ENCODE results near the gene IL19.
"Not testable (repeated sequence)": the region's sequence is repeated elsewhere in the genome, so short reads cannot be mapped to it uniquely, and the experiment has no call there.

The IL19 gene

DNA sequence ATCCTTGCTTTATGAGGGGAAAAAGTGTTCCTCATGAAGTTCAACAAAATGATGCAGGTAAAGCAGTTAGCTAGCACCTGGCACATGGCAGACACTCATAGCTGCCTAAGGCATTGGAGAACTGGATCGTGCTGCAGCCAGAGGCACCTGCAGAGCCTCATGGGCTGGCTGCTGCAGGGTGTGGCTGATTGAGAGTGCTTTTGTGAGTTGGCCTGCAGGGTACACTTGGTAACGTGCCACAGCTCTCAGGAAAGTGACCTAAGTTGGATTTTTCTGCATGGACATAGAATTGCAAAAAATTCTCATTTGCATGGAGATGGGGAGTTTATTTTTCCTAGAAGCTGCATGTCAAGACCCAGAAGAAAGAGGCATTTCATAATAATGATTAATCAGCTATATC lies 63.2 kb downstream of the IL19 start:
- DNase-seq (ENCODE audit: low spot score): no peak

DNA sequence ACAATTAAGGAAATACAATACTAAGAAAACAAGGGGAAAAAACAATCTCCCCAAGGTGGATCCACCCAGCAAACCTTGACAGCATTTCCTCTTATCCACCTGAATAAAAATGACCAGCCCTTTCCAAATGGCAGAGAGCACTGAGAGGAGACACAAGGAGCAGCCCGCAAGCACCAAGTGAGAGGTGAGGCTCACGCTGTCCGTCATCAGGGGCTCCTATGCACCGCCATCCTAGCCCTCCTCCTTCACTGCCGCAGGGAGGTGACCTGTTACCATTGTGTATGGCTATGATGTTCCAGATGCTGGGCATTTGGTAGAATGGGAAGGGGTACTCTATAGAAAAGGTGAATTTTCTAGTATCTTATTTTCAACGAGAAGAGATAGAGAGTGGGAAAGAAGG lies 63.6 kb downstream of the IL19 start:
- DNase-seq (ENCODE audit: low spot score): no peak

DNA sequence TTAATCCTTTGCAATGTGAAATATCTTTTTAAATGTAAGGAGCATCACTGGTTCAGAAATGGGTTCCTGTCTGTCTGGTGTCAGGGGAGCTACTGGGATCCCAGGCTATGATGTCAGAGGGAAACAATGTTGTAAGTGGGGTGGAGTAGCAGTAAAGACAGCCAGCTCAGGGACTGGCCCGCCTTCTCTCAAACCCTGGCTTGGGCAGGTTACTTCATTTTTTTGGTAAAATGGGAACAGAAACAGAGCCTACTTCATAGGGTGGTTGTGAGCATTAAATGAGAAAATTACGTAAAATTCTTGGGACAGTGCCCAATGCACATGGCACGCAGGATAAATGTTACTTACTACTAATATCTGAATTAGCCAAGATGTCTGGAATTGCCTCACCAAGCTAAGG lies 64.1 kb downstream of the IL19 start:
- no peak for DNase-seq (ENCODE audit: low spot score)

DNA sequence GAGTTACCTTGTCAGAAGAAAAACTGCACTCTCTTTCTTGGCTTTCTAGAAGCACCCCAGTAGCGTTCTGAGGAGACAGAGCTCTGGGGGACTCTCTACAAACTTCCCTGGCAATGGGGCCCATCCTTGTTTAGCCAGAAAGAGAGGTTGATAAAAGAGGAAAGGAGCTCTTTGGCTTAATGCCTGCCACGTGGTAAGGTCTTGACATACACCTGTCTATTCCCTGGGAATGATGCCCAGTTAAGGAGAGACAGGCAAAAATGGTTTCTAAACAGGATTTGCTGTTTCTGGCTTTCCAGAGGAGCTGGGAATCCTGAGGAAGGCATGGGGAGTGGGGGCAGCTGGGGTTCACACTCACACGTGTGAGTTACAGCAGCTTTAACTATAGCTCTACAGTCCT lies 64.6 kb downstream of the IL19 start:
- no peak for DNase-seq (ENCODE audit: low spot score)

DNA sequence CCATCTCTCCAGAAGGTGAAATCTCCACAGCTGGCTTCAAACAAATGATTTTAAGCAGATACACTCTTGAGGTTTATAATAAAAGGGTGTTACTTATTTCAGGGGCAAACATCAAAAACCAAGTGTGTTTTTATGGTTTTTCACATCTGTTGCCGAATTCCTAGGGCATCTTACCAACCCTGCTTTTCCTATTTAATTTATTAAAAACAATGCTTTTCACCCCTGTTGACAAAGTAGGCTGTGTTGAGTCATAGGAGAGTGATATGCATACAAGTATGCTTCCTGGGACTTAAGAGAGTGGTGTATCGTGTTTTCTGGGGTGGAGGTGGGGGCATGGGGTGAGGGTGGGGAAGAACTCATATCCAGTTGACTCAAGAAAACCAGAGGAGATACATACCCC lies 65.5 kb downstream of the IL19 start:
- no peak for DNase-seq (ENCODE audit: low spot score)

DNA sequence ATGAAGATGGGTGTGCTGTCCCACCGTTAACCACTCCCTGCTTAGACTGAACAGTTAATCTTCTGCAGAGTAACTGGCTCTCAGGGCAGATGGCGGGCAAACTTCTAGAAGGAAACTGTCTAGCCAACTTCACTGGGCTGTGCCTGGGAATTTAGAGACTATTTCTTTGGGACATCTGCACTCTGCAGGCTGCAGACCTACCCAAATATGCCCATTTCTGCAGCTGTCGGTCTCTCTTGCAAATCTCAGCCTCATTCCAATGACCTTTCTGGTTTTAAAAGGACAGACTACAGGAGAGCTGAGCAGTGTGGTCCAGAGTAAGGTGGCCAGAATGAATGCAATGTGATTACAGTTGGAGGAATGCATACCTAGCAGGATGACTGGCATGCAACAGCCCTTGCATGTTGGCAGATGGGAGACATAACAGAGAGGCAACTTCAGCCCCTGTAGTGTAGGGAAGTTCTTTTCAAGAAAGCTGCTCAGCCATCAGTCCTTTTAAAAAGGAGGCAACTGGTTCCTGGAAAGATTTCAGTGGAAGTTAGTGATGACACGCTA lies 68.5 kb downstream of the IL19 start:
- DNase-seq (ENCODE audit: low spot score): no peak

DNA sequence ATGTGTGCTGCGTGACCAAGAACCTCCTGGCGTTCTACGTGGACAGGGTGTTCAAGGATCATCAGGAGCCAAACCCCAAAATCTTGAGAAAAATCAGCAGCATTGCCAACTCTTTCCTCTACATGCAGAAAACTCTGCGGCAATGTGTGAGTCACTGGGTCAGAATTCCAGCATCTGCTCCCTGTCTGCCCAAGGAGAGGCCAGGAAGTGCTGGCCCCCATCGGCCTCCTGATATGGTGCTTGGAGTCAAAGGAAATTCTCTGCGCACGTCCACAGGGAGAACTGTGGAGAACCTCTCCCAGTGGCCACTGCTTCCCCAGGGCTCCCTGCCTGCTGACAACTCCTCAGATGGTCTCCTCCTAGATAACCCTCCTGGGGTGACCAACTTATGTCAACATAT lies 69.3 kb downstream of the IL19 start:
- DNase-seq (ENCODE audit: low spot score): no peak

DNA sequence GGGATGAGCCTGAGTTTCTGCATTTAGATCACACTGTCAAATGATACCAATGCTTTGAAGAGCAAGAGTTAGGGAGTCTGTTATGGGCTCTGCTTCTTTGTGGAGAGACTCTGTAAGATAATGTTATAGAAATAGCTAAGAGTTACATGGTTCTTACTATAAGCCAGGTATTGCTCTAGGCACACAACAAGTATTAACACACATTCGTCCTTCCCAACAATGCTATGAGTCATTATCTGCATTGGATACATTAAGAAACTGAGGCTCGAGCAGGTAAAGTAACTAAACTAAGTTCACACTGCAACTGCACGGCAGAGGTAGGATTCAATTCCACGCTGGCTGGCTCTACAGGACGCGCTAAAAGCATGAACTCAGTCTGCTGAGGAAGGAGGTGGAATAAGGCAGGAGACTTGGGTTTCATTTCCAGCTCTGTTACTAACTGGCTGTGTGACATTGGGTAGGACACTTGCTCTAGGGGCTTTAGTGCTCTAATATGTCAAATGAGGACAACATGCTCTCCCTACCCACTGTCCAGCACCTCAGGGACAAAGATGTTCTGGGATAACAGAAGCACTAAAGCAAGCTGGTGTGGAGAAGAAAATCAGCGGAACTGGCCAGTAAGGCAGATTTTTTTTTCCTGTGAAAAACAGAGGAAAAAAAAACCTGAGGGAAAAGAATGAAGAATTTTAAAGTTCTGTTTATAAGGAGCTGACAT lies 71.2 kb downstream of the IL19 start:
- no peak for DNase-seq (ENCODE audit: low spot score)

DNA sequence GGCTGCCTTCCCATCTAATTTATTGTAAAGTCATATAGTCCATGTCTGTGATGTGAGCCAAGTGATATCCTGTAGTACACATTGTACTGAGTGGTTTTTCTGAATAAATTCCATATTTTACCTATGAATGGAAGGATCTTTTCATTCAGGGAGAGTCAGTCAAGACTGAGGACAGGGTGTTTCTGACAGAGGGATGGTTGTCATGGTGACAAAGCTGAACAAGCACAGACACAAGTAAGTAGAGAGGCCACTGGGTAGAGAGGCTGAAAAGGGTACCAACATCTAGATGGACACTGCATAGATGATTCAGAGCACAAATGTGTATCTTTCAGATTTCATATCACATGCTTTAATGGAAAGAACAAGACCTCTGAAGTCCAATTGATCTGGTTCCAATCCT lies 72.3 kb downstream of the IL19 start:
- no peak for DNase-seq (ENCODE audit: low spot score)

DNA sequence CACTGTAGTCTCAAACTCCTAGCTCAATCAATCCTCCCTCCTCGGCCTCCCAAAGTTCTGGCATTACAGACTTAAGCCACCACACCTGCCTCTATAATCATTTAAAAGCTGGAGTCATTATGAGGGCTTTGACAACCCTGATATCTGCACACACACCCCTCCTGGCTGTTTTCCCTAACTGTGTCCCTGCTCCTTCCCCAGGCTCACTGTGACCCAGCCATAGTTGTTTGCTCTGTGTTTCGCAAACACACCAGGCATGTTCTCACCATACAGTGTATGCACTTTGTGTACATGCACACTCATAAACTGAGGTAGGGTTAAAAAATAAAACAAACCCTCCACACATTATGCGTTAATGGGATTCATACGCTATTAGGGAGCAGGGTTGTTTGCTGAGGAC lies 73.1 kb downstream of the IL19 start:
- DNase-seq (ENCODE audit: low spot score): no peak

DNA sequence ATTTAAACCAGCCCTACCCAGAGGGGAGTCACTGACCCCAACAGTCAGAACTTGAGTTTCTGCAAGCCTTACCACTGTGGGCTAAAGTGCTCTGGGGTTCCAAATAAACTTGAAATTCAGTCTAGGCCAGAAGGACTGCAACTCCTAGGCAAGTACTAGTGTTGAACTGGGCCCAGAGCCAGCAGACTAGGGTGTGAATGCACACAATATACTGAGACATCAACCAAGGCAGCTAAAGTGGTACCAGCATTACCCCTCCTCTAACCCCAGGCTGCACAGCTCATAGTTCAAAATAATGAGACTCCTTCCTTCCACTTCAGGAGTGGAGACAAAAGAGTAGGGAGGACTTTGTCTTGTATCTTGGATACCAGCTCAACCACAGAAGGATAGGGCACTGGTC lies 75.9 kb downstream of the IL19 start:
- no peak for DNase-seq (ENCODE audit: low spot score)

DNA sequence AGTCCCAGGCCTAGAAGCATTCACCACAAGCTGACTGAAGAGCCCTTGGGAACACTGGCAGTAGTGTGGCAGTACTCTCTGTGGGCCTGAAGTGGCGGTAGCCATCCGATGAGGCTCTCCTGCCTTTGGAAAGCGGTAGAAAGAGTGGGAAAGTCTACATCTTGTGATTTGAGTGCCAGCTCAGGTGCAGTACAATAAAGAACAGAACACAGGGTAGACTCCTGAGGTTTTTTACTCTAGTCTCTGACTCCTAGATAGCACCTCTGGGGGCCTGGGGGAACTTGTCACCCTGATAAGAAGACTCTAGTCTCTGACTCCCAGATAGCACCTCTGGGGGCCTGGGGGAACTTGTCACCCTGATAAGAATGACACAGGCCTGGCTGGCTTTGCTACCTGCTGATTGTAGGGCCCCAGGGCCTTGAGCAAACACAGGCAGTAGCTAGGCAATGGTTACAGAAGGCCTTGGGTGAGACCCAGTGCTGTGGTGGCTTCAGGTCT lies 76.8 kb downstream of the IL19 start:
- no peak for DNase-seq (ENCODE audit: low spot score)

DNA sequence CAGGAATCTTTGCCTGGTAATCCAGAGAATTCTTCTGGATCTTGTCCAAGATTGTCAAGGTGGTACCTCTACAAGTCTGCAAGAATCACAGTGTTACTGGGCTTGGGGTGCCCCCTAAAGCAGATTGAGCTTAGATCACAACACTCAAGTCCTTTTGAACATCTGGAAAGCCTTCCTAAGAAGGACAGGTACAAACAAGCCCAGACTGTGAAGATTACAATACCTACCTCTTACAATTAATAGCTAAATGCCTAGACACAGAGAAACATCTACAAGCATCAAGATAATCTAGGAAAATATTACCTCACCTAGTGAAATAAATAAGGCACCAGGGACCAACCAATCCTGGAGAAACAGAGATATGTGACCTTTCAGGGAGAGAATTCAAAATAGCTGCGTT lies 77.4 kb downstream of the IL19 start:
- no peak for DNase-seq (ENCODE audit: low spot score)

DNA sequence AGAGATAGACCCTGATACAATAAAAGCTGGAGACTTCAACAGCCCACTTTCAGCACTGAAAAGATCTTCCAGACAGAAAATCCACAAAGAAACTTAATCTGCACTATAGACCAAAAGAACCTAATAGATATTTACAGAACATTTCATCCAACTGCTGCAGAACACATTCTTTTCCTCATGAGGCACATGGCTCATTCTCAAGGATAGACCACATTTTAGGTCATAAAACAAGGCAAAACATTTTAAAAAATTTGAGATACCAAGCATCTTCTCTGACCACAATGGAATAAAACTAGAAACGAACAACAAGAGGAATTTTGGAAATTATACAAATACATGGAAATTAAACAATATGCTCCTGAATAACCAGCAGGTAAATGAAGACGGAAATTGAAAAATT lies 79.8 kb downstream of the IL19 start:
- no peak for DNase-seq (ENCODE audit: low spot score)

DNA sequence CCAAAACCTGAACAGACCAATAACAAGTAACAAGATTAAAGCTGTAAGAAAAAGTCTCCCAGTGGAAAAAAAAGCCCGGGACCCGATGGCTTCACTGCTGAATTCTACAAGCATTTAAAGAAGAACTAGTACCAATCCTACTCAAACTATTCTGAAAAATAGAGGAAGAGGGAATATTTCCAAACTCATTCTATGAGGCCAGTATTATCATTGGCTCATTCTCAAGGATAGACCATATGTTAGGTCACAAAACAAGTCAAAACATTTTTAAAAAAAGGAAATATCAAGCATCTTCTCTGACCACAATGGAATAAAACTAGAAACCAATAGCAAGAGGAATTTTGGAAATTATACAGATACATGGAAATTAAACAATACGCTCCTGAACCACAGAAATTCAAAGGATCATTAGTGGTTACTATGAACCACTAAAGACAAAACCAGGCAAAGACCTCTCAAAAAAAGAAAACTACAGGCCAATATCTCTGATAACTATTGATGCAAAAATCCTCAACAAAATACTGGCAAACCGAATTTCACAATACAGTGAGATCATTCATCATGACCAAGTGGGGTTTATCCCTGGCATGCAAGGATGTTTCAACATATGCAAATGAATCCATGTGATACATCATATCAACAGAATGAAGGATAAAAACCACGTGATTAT lies 80.9 kb downstream of the IL19 start:
- no peak for DNase-seq (ENCODE audit: low spot score)

DNA sequence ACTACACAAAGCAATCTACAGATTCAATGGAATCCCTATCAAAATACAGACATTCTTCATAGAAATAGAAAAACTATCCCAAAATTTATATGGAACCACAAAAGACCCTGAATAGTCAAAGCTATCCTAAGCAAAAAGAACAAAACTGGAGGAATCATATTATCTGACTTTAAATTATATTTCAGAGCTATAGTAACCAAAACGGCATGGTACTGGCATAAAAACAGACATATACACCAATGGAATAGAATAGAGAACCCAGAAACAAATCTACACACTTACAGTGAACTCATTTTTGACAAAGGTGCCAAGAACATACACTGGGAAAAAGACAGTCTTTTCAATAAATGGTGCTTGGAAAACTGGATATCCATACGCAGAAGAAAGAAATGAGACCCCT lies 82.1 kb downstream of the IL19 start:
- DNase-seq (ENCODE audit: low spot score): not testable (repeated sequence)

DNA sequence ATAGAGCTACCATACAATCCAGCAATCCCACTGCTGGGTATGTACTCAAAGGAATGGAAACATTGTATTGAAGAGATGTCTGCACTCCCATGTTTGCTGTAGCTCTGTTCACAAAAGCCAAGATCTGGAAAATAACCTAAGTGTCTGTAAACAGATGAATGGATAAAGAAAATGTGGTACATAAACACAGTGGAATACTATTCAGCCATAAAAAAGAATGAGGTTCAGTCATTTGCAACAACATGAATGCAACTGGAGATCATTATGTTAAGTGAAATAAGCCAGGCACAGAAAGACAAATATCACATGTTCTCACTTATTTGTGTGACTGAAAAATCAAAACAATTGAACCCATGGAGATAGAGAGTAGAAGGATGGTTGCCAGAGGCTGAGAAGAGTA lies 83.1 kb downstream of the IL19 start:
- not testable (repeated sequence) for DNase-seq (ENCODE audit: low spot score)

DNA sequence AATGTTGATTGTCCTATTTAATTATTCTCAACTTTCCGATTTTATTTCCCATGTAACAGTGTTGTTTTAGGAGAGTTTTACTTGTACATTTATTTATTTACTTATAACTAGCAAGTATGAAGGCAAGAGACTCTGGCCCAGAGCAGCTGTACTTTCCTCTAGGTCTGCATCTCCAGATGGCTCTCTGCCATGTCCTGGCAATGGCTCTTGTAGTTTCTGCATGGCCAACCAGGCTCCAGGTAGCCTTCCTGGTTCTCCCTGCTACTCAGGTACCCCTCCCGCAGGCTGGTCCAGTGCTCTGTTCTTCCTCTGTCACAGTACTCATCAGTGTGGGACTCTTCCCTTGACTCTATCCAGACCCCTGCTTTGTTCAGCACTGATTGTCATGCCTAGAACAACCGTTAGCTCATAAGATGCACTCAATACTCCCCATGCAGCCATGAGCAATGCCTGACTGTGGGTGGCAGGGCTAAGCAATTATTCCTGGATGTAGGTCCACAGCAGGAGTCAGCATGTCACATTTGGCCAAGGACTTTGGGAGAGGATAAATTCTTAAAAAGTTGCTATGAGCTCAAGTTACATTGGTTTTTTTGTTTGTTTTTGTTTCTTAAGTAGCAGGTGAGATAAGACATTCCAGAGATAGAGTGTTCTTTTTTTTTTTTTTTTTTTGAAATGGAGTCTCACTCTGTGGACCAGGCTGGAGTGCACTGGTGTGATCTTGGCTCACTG lies 84.0 kb downstream of the IL19 start:
- DNase-seq (ENCODE audit: low spot score): no peak

DNA sequence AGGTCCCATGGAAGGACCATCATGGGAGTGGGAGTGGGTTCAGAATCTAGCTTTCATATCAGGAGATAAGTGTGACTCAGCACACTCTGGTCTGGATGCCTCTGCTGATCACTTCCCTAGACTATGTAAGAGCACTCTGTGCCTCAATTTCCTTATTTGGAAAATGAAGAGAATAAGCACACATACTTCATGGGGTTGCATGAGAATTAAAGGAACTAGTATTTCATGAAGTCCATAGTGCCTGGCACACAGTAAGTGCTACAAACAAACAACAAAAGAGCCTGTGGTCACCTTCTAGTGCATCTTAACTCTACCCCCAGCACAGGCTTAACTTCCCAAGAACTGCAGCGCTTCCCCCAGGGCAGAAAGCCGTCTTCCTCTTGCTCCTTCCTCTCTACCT lies 85.3 kb downstream of the IL19 start:
- DNase-seq (ENCODE audit: low spot score): no peak

DNA sequence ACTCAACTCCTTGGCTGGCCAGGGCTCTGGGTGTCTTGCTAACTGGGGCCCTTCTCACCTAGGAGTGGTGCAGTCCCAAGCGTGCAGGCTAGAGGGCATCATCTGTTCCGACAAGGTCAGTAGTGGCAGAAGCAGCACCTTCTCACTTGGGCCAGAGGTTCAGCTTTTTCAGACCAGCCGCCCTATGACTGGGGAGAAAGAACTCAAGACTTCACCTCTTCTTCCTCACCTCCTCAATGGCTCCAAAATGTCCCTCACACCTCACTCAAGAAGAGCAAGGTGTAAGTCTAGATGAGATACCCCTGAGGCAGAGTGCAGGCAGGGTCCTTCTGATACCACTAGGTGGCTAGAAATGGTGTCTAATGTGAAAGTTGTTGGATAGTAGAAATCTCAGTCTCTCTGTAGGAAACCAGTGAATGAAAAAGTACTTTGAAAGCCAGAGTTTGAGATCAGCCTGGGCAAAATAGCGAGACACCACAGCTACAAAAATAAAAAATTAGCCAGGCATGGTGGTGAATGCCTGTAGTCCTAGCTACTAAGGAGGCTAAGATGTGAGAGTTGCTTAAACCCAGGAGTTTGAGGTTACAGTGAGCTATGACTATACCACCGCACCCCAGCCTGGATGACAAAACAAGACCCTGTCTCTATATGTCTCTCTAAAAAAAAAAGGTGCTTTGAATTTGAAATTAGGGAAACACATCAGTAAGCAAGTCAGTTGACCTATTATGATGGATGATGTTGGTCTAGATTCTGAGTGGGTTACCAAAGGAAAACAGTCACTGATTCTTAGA lies 86.3 kb downstream of the IL19 start:
- DNase-seq (ENCODE audit: low spot score): no peak

DNA sequence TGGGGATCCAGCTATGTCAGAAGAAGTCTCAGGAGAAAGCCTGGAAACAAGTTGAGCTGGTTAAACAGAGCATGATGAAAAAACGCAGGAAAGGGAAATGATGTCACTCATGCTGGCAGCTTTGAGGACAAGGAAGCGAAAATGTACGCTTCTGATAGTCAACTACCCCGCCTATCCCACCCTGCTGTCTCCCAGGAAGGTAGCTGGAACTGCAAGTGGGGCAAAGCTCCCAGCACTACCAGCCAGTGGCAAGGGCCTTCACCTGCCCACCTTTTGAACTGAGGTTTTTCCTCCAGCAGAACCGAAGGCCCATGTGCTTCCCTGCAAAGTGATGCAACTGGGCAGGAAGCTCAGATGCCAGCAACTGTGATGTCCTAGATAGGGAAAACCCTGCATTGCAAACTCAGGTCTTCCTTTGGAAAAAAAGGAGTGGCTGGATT lies 88.5 kb downstream of the IL19 start:
- DNase-seq (ENCODE audit: low spot score): peak; percentile 51

DNA sequence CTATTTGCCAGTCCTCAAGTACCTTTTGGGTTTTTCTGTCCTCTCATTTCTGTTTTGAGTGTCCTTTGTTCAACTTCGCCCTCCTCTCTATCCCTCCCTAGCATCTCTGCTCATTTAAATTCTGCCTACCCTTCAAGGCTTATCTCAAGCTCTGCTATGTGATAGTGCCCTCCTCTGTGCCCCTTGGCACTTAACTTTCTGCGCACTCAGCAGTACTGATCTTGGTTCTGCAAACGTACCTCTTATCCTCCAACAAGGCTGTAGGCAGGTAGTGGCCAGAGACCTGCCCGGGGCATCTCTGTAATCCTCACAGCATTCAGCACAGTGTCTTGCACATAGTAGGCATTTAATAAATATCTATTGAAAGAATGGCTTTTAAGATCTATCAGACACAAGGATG lies 89.6 kb downstream of the IL19 start:
- DNase-seq (ENCODE audit: low spot score): no peak

All from pons (tissue), 1 donor.